ENCODE data around the gene LYZL4. TPM values are rescaled to one million over a fixed set of nuclear protein-coding genes. Genes with fewer than 3 reads are reported as not detected.

Gene LYZL4
- total RNA-seq, 1 donor from 2014 or later, result not detected

- DNase-seq, result no peak
These were observed 15.5 kb upstream of the LYZL4 start for GRCh38 chr3:42425736-42426407.

GRCh38 chr3:42424911-42425310 lies 14.5 kb upstream of the LYZL4 start:
- DNase-seq, result no peak

GRCh38 chr3:42421818-42422796 lies 11.7 kb upstream of the LYZL4 start:
- no peak for DNase-seq

- DNase-seq, result no peak
These were observed 9.2 kb upstream of the LYZL4 start for GRCh38 chr3:42419563-42419962.

- no peak for DNase-seq
These were observed 2.2 kb upstream of the LYZL4 start for GRCh38 chr3:42412526-42413155.

- DNase-seq, result no peak
These were observed 1.0 kb upstream of the LYZL4 start for GRCh38 chr3:42411429-42411828.

- no peak for DNase-seq
These were observed 2.3 kb downstream of the LYZL4 start for GRCh38 chr3:42408156-42408555.

GRCh38 chr3:42406727-42407450 lies 3.5 kb downstream of the LYZL4 start:
- DNase-seq, result no peak

- no peak for DNase-seq
These were observed 4.6 kb downstream of the LYZL4 start for GRCh38 chr3:42405857-42406256.

- DNase-seq, result no peak
These were observed 6.7 kb downstream of the LYZL4 start for GRCh38 chr3:42403737-42404136.

- no peak for DNase-seq
These were observed 7.9 kb downstream of the LYZL4 start for GRCh38 chr3:42402394-42403096.

- DNase-seq, result no peak
These were observed 12.3 kb downstream of the LYZL4 start for GRCh38 chr3:42398080-42398479.

- DNase-seq, result no peak
These were observed 12.8 kb downstream of the LYZL4 start for GRCh38 chr3:42397644-42398043.

GRCh38 chr3:42394579-42395288 lies 15.7 kb downstream of the LYZL4 start:
- DNase-seq, result no peak

- no peak for DNase-seq
These were observed 22.4 kb downstream of the LYZL4 start for GRCh38 chr3:42387802-42388651.

GRCh38 chr3:42381551-42382082 lies 28.8 kb downstream of the LYZL4 start:
- no peak for DNase-seq

GRCh38 chr3:42377681-42378080 lies 32.7 kb downstream of the LYZL4 start:
- no peak for DNase-seq

- peak; percentile 58 for DNase-seq
These were observed 34.0 kb downstream of the LYZL4 start for GRCh38 chr3:42376344-42376798.

- no peak for DNase-seq
These were observed 35.1 kb downstream of the LYZL4 start for GRCh38 chr3:42375121-42375800.
